MCF 10A (cell line): Measurements from ENCODE around the gene ELL. TPM values are rescaled to one million over a fixed set of nuclear protein-coding genes. Genes with fewer than 3 reads are reported as not detected.

Experiments used
- BruUV-seq: library from RNA; stranded (reverse); fragments of 400-500 nt; replicated peaks from 2 replicates; lab custom pipeline; 2021; lab: Mats Ljungman, UMichigan
- CTCF ChIA-PET: fragments of 300-600 bp; sonication (Branson Sonifier 250); formaldehyde crosslinking; extraction: SDS; loops from one replicate; lab custom pipeline; 2021; ENCODE audit warnings: antibody characterized with exemption, inconsistent platforms; lab: Yijun Ruan, JAX
- POLR2A ChIA-PET: fragments of 300-600, 350-650 bp; sonication (Branson Sonifier 250); formaldehyde crosslinking; extraction: SDS; loops from one replicate; lab custom pipeline; 2020; ENCODE audit warnings: antibody characterized with exemption, inconsistent platforms; lab: Yijun Ruan, JAX
- DNase-seq: peaks from one replicate; pipeline ENCODE4 v3.0.0-alpha.2; 2018; ENCODE audit not compliant: unreplicated experiment
- H3K27ac Mint-ChIP-seq: one replicate; pipeline ENCODE4 v1.8.0; 2022; ENCODE audit warnings: mild to moderate bottlenecking, low read depth, mixed read lengths; ENCODE audit not compliant: unreplicated experiment
- H3K27me3 Mint-ChIP-seq: one replicate; pipeline ENCODE4 v1.8.0; 2022; ENCODE audit warnings: mixed read lengths; ENCODE audit not compliant: insufficient read depth, unreplicated experiment
- H3K36me3 Mint-ChIP-seq: one replicate; pipeline ENCODE4 v1.8.0; 2022; ENCODE audit warnings: mild to moderate bottlenecking, moderate library complexity, mixed read lengths; ENCODE audit not compliant: insufficient read depth, unreplicated experiment
- H3K4me1 Mint-ChIP-seq: one replicate; pipeline ENCODE4 v1.8.0; 2022; ENCODE audit warnings: mixed read lengths; ENCODE audit not compliant: insufficient read depth, unreplicated experiment
- H3K4me3 Mint-ChIP-seq: one replicate; pipeline ENCODE4 v1.8.0; 2022; ENCODE audit warnings: mild to moderate bottlenecking, moderate library complexity, mixed read lengths; ENCODE audit not compliant: unreplicated experiment
- H3K9me3 Mint-ChIP-seq: one replicate; pipeline ENCODE4 v1.8.0; 2022; ENCODE audit warnings: mixed read lengths; ENCODE audit not compliant: unreplicated experiment
- intact Hi-C: fragments of 100-400 bp; cut with micrococcal nuclease; formaldehyde crosslinking; loops from 2 replicates; pipeline ENCODE4 v1.14.1; 2022
- total RNA-seq: library from RNA; stranded (reverse); gene quantifications from 2 replicates; pipeline ENCODE4 v1.2.3, GENCODE V29; 2022
- TF ChIP-seq, protein P1 (sequence below): fragments of 200-600 bp; IDR thresholded peaks from one replicate; pipeline ENCODE4 v1.8.0; 2022; ENCODE audit warnings: antibody characterized with exemption, mild to moderate bottlenecking; ENCODE audit not compliant: unreplicated experiment

Gene ELL
- total RNA-seq, 1 experiment from 2014 or later, result 22.4 TPM

- intact Hi-C loops, result loop anchor here (5.0 kb wide), 1 partner anchor 126 kb away; the partner anchor contains the start of gene REX1BD
- CTCF ChIA-PET, result interaction anchor here (0.6 to 5.3 kb wide), 16 partner anchors 9 to 374 kb away, joined by 3 to 59 read pairs (median 4); partner anchors contain the start of genes ELL and SSBP4
- no peak overlapping the region for H3K4me3 Mint-ChIP-seq
- no TSS peak for BruUV-seq
- peaks cover 32% of the 10 kb centered on the region for H3K4me1 Mint-ChIP-seq
- TF ChIP-seq, protein P1, sequence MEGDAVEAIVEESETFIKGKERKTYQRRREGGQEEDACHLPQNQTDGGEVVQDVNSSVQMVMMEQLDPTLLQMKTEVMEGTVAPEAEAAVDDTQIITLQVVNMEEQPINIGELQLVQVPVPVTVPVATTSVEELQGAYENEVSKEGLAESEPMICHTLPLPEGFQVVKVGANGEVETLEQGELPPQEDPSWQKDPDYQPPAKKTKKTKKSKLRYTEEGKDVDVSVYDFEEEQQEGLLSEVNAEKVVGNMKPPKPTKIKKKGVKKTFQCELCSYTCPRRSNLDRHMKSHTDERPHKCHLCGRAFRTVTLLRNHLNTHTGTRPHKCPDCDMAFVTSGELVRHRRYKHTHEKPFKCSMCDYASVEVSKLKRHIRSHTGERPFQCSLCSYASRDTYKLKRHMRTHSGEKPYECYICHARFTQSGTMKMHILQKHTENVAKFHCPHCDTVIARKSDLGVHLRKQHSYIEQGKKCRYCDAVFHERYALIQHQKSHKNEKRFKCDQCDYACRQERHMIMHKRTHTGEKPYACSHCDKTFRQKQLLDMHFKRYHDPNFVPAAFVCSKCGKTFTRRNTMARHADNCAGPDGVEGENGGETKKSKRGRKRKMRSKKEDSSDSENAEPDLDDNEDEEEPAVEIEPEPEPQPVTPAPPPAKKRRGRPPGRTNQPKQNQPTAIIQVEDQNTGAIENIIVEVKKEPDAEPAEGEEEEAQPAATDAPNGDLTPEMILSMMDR, result no peak
- H3K27me3 Mint-ChIP-seq, result no peaks in the 10 kb centered on the region
- POLR2A ChIA-PET, result interaction anchor here (0.7 to 1.1 kb wide), 3 partner anchors 11 to 35 kb away, joined by 3 to 4 read pairs (median 3); no protein-coding TSS in a partner anchor
- peaks cover 65% of the 10 kb centered on the region for H3K36me3 Mint-ChIP-seq
- no peak for DNase-seq
- no peak overlapping the region for H3K27ac Mint-ChIP-seq
- no peaks in the 10 kb centered on the region for H3K9me3 Mint-ChIP-seq
Measured at GRCh38 chr19:18461471-18461870, 60.4 kb downstream of the ELL start.

DNA sequence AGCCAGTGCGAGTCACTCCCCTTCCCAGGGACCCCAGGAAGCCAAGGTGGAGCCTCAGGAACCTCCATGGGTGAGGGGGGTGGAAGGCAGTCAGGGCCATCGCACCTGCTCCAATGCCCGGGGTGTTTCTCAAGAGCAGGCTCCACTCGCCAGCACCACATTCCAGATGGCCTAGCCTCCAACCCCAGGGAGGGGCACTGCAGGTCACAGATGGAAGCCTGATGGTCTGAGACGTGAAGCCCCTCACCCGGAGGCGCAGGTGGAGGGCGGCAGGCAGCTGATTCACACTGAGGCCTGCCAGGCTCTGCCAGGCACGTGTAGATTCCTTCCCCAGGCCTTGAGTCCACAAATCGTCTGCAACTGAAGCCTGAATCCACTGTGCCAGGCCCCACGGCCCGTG lies 61.0 kb downstream of the ELL start:
- BruUV-seq, result no TSS peak
- TF ChIP-seq, protein P1, result no peak
- Mint-ChIP-seq H3K4me1 (peaks cover 32% of the 10 kb centered on the region), H3K27me3 (no peaks in the 10 kb centered on the region), H3K4me3 (no peak overlapping the region), H3K36me3 (peaks cover 70% of the 10 kb centered on the region), H3K9me3 (no peaks in the 10 kb centered on the region), H3K27ac (no peak overlapping the region)
- DNase-seq, result peak; percentile 40
- CTCF ChIA-PET, result interaction anchor here (0.6 to 5.3 kb wide), 12 partner anchors 8 to 374 kb away, joined by 3 to 59 read pairs (median 3); partner anchors contain the start of genes SSBP4 and UBA52
- intact Hi-C loops, result loop anchor here (5.0 kb wide), 1 partner anchor 126 kb away; the partner anchor contains the start of gene REX1BD
- POLR2A ChIA-PET, result interaction anchor here (0.7 to 1.3 kb wide), 6 partner anchors 10 to 97 kb away, joined by 3 to 8 read pairs (median 6); partner anchors contain the start of gene KXD1

- no TSS peak for BruUV-seq
- ChIA-PET CTCF (interaction anchor here (0.7 to 1.3 kb wide), 7 partner anchors 12 to 393 kb away, joined by 3 to 4 read pairs (median 3); no protein-coding TSS in a partner anchor), POLR2A (no interaction called here)
- peaks cover 59% of the 10 kb centered on the region for H3K36me3 Mint-ChIP-seq
- H3K27me3 Mint-ChIP-seq, result no peaks in the 10 kb centered on the region
- no peak for DNase-seq
- peaks cover 30% of the 10 kb centered on the region for H3K4me1 Mint-ChIP-seq
- intact Hi-C loops, result no loop called here
- H3K27ac Mint-ChIP-seq, result no peak overlapping the region
- TF ChIP-seq, protein P1, result no peak
- H3K4me3 Mint-ChIP-seq, result no peak overlapping the region
- no peaks in the 10 kb centered on the region for H3K9me3 Mint-ChIP-seq
Measured at GRCh38 chr19:18457483-18458331, 64.2 kb downstream of the ELL start.

DNA sequence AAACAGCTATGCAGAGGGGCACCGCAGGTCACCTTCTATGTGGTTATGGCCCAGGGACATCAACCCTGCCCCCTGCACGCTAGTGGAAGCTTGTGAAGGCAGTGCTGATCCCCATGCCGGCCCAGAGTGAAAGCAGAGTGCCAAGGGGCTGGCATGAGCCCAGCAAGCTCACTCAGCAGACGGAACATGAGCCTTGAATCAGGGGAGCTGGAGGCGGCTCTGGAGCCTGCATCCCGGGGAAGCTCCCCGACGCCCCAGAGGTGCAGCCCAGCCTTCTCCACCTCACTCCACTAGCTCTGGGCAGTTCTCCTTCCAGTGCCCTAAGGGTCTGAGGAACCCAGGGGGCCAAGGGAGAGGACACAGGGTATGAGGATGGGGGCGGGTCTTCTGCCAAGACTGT lies 64.9 kb downstream of the ELL start:
- peaks cover 29% of the 10 kb centered on the region for H3K4me1 Mint-ChIP-seq
- H3K36me3 Mint-ChIP-seq, result peaks cover 60% of the 10 kb centered on the region
- no peak overlapping the region for H3K4me3 Mint-ChIP-seq
- TF ChIP-seq, protein P1, result no peak
- no peaks in the 10 kb centered on the region for H3K9me3 Mint-ChIP-seq
- H3K27me3 Mint-ChIP-seq, result no peaks in the 10 kb centered on the region
- intact Hi-C loops, result no loop called here
- DNase-seq, result peak; percentile 39
- no peak overlapping the region for H3K27ac Mint-ChIP-seq
- BruUV-seq, result no TSS peak
- POLR2A ChIA-PET, result no interaction called here
- CTCF ChIA-PET, result interaction anchor here (0.6 to 1.6 kb wide), 8 partner anchors 12 to 393 kb away, joined by 3 to 5 read pairs (median 4); partner anchors contain the start of gene REX1BD
